Heart right ventricle (tissue), 16 donors: ENCODE data around the gene BTBD9. TPM values are rescaled to one million over a fixed set of nuclear protein-coding genes. Genes with fewer than 3 reads are reported as not detected.

Source experiments
- ATAC-seq, 8 donors: fragments of 200-7000 bp; cut with Tn5 transposase; one replicate each; pipeline ENCODE4 v1.9.1; 2020; ENCODE audit warnings: mild to moderate bottlenecking in 8 of 8, moderate library complexity in 8 of 8, moderate number of reproducible peaks in 1 of 8
- DNase-seq, 2 donors: peaks; one replicate each; pipeline ENCODE4 v3.0.0-alpha.2; 2020
- H3K27ac ChIP-seq, 10 donors: fragments of 200-600 bp; sonication (generic) in 2 of 10; one replicate each; pipeline versions ENCODE4 v1.5.0 to v1.8.0; 2020 to 2022; ENCODE audit warnings: mild to moderate bottlenecking in 3 of 10
- H3K27me3 ChIP-seq, 7 donors: fragments of 200-600 bp; one replicate each; pipeline ENCODE4 v1.8.0; 2021 to 2022; ENCODE audit warnings: mild to moderate bottlenecking in 2 of 7
- H3K36me3 ChIP-seq, 9 donors: fragments of 200-600 bp; sonication (generic) in 1 of 9; one replicate each; pipeline versions ENCODE4 v1.5.0 to v1.8.0; 2020 to 2022; ENCODE audit warnings: mild to moderate bottlenecking in 2 of 9
- H3K4me1 ChIP-seq, 9 donors: fragments of 200-600 bp; sonication (generic) in 1 of 9; one replicate each; pipeline versions ENCODE4 v1.5.0 to v1.8.0; 2020 to 2022; ENCODE audit warnings: mild to moderate bottlenecking in 4 of 9
- H3K4me3 ChIP-seq, 10 donors: fragments of 200-600 bp; sonication (generic) in 2 of 10; one replicate each; pipeline versions ENCODE4 v1.5.0 to v1.8.0; 2020 to 2022; ENCODE audit warnings: mild to moderate bottlenecking in 7 of 10, moderate library complexity in 2 of 10
- H3K9me3 ChIP-seq, 11 donors: fragments of 200-600 bp in 10 of 11; sonication (generic) in 2 of 11; one replicate each; pipeline versions ENCODE4 v1.5.0 to v1.8.0; 2013 to 2022; ENCODE audit warnings: mild to moderate bottlenecking in 2 of 11, control low read depth in 1 of 11, moderate library complexity in 1 of 11
- WGBS, 2 donors: extraction: QIAGEN DNeasy Blood & Tissue Kit; methylation state at CpG; one replicate each; pipeline ENCODE4 v1.1.7; 2013; ENCODE audit warnings: inconsistent platforms in 1 of 2; 5-methylcytosine and 5-hydroxymethylcytosine counted together
- intact Hi-C, 10 donors: fragments of 100-400 bp; cut with DNase I; formaldehyde crosslinking; loops; one replicate each; pipeline versions ENCODE4 v1.11.1 to v1.14.2; 2022
- polyA plus RNA-seq, 2 donors: library from polyadenylated mRNA; stranded (reverse); fragments of 200-250 nt; gene quantifications; one replicate each; pipeline ENCODE4 v1.2.3, GENCODE V29; 2013
- total RNA-seq, 10 donors: library from RNA; stranded (reverse); fragmentation: NEBNext Ultra II Directional in 3 of 10; extraction: Animal tissue kit (Norgen Biotek cat#: 25700) in 3 of 10; gene quantifications; one replicate each; pipeline versions ENCODE4 v1.2.1 to v1.2.4, GENCODE V29; 2021 to 2023
- TF ChIP-seq, protein P1 (sequence below), 9 donors: fragments of 200-600 bp; sonication (generic) in 2 of 9; IDR thresholded peaks; one replicate each; pipeline versions ENCODE4 v1.5.0 to v1.8.0; 2021 to 2022; ENCODE audit warnings: antibody characterized with exemption in 9 of 9, mild to moderate bottlenecking in 5 of 9, moderate library complexity in 1 of 9
- donor health status: Arrhythmogenic right ventricular cardiomyopathy.
- donor health status: ischemic (EF 13 %, LVEDD 7.1; RV severe dilation, severe dysfunction).
- donor health status: healthy with polysubstance abuse.
- donor health status: DM: no; HTN: yes; CAD: no.
- donor health status: DM: no; HTN: no; CAD: no.
- donor health status: ischemic (EF 25% LVEDD 6.9; RV normal size, moderate dysfunction).
- donor health status: ischemic (EF 25% LVEDD 5.7; RV mildly dilated, moderate dysfunction).
- donor health status: healthy.
- donor health status: DM: yes; HTN: yes; CAD: no.
- donor health status: Ischemic cardiomyopathy.
- donor health status: ischemic (EF 35%, LVEDD 5.7; RV mildly dilated, moderate dysfunction).
- donor health status: nonischemic (EF 11% LVEDD 7.7; RV severe dilation, severe dysfunction).
- donor health status: DM: yes; HTN: yes; CAD: no.
- donor health status: PGD.
- donor health status: ischemic (EF 29% LVEDD 5.4; RV normal size, mild dysfunction).
- donor health status: nonischemic (EF 23%, LVEDD 6.1; RV moderate dilation, normal function).

The BTBD9 gene
- total and polyA plus RNA-seq, 12 donors = 4.2 to 27.7 (median 18.3) TPM

DNA sequence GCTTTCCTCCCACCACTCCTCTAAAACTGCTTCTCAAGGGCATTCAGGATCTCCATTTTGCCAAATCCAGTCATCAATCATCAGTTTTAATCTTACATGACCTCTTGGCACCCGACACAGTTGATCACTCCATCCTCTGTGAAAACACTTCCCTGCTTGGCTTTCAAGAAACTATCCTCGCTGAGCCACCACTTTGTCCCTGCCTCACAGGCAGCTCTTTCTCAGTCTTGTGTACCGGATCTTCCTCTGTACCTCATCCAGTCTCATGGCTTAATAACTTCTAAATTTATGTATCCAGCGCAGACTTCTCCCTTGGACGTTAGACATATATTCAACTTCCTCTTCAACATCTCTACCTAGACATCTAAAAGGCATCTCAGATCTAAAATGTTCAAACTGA is 89.9 kb downstream of the BTBD9 start:
- TF ChIP-seq, protein P1, sequence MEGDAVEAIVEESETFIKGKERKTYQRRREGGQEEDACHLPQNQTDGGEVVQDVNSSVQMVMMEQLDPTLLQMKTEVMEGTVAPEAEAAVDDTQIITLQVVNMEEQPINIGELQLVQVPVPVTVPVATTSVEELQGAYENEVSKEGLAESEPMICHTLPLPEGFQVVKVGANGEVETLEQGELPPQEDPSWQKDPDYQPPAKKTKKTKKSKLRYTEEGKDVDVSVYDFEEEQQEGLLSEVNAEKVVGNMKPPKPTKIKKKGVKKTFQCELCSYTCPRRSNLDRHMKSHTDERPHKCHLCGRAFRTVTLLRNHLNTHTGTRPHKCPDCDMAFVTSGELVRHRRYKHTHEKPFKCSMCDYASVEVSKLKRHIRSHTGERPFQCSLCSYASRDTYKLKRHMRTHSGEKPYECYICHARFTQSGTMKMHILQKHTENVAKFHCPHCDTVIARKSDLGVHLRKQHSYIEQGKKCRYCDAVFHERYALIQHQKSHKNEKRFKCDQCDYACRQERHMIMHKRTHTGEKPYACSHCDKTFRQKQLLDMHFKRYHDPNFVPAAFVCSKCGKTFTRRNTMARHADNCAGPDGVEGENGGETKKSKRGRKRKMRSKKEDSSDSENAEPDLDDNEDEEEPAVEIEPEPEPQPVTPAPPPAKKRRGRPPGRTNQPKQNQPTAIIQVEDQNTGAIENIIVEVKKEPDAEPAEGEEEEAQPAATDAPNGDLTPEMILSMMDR (IDR thresholded peaks at IDR 0.05) = no peak
- WGBS, 2 donors = 76 to 78% methylated on average over 5 of the region's 5 CpGs
- Histone ChIP-seq H3K4me1 (peaks cover 0 to 20% (median 0%) of the 10 kb centered on the region in 9 donors), H3K4me3 (no peak overlapping the region), H3K9me3 (no peaks in the 10 kb centered on the region), H3K27ac (no peak overlapping the region), H3K27me3 (no peaks in the 10 kb centered on the region), H3K36me3 (peaks cover 0 to 9% (median 0%) of the 10 kb centered on the region in 9 donors)
- ATAC-seq (peak in 2 of 8 donors; percentile 20 to 28), DNase-seq (no peak)
- intact Hi-C loops = no loop called here

DNA sequence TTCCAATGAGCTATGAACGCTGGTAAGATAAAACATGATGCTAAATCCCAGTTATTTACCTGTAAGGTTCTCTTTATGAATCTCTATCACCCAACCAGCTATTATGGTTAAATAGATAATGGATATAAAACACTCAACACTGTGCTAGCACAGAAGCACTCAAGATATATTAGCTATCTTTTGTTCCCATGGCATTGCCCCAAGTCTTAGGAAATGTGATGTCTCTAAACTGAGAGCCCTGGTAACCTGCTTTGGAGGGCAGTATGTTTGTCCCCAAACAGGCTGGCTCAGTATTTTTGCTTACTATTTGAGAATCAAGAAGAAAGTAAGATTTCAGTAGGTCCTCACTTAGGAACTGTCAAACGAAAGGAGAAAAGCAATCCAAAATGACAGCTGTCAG is 90.5 kb downstream of the BTBD9 start:
- peaks cover 0 to 14% (median 0%) of the 10 kb centered on the region in 9 donors for H3K4me1 ChIP-seq
- ATAC-seq (peak in 2 of 8 donors; percentile 50 to 91), DNase-seq (no peak)
- H3K4me3 ChIP-seq = no peak overlapping the region
- peaks cover 0 to 9% (median 0%) of the 10 kb centered on the region in 9 donors for H3K36me3 ChIP-seq
- TF ChIP-seq, protein P1 (IDR thresholded peaks at IDR 0.05) = no peak
- H3K27ac ChIP-seq = no peak overlapping the region
- H3K9me3 ChIP-seq = no peaks in the 10 kb centered on the region
- intact Hi-C loops = no loop called here
- WGBS, 2 donors = 71 to 72% methylated on average over 2 of the region's 2 CpGs
- H3K27me3 ChIP-seq = no peaks in the 10 kb centered on the region

DNA sequence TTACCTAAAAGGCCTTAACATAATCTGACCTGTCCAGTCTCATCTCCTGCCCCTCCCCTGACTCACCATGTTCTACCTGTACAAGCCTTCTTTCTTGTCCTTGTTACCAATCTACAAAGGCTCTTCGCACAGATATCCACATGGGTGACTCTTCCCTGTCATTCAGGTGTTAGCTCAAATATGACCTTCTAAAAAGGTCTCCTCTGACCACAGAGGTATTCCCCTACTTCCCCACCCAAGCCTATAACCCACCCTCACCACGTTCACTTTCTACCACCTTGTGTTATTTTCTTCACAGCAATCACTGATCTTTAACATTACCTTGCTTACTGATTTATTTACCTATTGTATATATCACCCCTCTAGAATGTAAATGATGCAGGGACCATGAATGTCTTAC is 96.7 kb downstream of the BTBD9 start:
- no peak for ATAC-seq
- intact Hi-C loops = no loop called here
- Histone ChIP-seq H3K4me3 (no peak overlapping the region), H3K27ac (no peak overlapping the region), H3K9me3 (no peaks in the 10 kb centered on the region), H3K4me1 (no peaks in the 10 kb centered on the region), H3K36me3 (peaks cover 0 to 9% (median 0%) of the 10 kb centered on the region in 9 donors), H3K27me3 (no peaks in the 10 kb centered on the region)
- no peak for DNase-seq
- TF ChIP-seq, protein P1 (IDR thresholded peaks at IDR 0.05) = no peak
- 88 to 99% methylated on average over 2 of the region's 2 CpGs for WGBS, 2 donors

DNA sequence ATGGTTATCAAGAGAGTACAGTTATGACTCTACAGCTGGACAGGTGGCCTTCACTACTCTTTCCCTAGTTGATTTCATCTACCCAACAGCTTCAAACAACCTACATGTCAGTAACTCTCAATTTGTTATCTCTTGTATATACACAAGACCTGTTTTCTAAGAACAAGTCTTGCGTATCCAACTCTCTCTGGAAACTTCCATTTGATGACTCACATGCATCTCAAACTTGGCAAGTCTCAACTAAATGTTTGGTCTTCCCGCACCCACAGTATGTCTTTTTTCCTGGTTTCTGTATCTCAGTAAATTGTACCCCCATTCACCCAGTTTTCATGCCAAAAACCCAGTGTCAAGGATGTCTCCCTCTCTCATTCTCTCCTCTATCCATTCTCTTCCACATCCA is 97.7 kb downstream of the BTBD9 start:
- Histone ChIP-seq H3K27ac (no peak overlapping the region), H3K27me3 (no peaks in the 10 kb centered on the region), H3K36me3 (peaks cover 0 to 5% (median 0%) of the 10 kb centered on the region in 9 donors), H3K4me3 (no peak overlapping the region), H3K4me1 (no peaks in the 10 kb centered on the region), H3K9me3 (no peaks in the 10 kb centered on the region)
- 95 to 100% methylated on average over 2 of the region's 2 CpGs for WGBS, 2 donors
- no peak for DNase-seq
- TF ChIP-seq, protein P1 (IDR thresholded peaks at IDR 0.05) = no peak
- intact Hi-C loops = no loop called here
- ATAC-seq = no peak
